Lung (tissue), 12 donors: ENCODE data around the gene SAP30. TPM values are rescaled to one million over a fixed set of nuclear protein-coding genes. Genes with fewer than 3 reads are reported as not detected.

Source experiments
- ATAC-seq: fragments of 200-7000 bp; cut with Tn5 transposase; one replicate; pipeline ENCODE4 v1.9.1; 2020; ENCODE audit warnings: moderate number of reproducible peaks; ENCODE audit not compliant: insufficient read depth, low FRiP score
- DNase-seq, 3 donors: peaks; one replicate each; pipeline ENCODE4 v3.0.0-alpha.2; 2013 to 2017
- H3K27ac ChIP-seq, 2 donors: one replicate each; pipeline ENCODE4 v1.5.1; 2013; ENCODE audit warnings: mild to moderate bottlenecking in 2 of 2, moderate library complexity in 2 of 2, control low read depth in 1 of 2, inconsistent platforms in 1 of 2, low read depth in 1 of 2, low read length in 1 of 2
- H3K27me3 ChIP-seq, 3 donors: one replicate each; pipeline ENCODE4 v1.5.1; 2013; ENCODE audit warnings: low read length in 2 of 3; ENCODE audit not compliant: control insufficient read depth in 3 of 3, insufficient read depth in 3 of 3
- H3K36me3 ChIP-seq, 4 donors: one replicate each; pipeline ENCODE4 v1.5.1; 2013; ENCODE audit warnings: low read length in 4 of 4, mild to moderate bottlenecking in 1 of 4, moderate library complexity in 1 of 4; ENCODE audit not compliant: control insufficient read depth in 4 of 4, insufficient read depth in 4 of 4
- H3K4me1 ChIP-seq, 5 donors: one replicate each; pipeline ENCODE4 v1.5.1; 2013; ENCODE audit warnings: low read length in 5 of 5, mild to moderate bottlenecking in 2 of 5, moderate library complexity in 1 of 5; ENCODE audit not compliant: control insufficient read depth in 5 of 5, insufficient read depth in 5 of 5
- H3K4me3 ChIP-seq: one replicate; pipeline ENCODE4 v1.5.1; 2013; ENCODE audit warnings: mild to moderate bottlenecking, control low read depth, moderate library complexity
- H3K9ac ChIP-seq, 2 donors: one replicate each; pipeline ENCODE4 v1.5.1; 2013; ENCODE audit warnings: low read length in 2 of 2, control low read depth in 1 of 2; ENCODE audit not compliant: insufficient read depth in 1 of 2
- H3K9me3 ChIP-seq, 4 donors: one replicate each; pipeline ENCODE4 v1.5.1; 2013; ENCODE audit warnings: low read length in 3 of 4, mild to moderate bottlenecking in 1 of 4, moderate library complexity in 1 of 4; ENCODE audit not compliant: control insufficient read depth in 4 of 4, insufficient read depth in 3 of 4
- CTCF ChIP-seq: IDR thresholded peaks from 2 replicates; pipeline ENCODE4 v1.5.1; 2012; ENCODE audit warnings: mild to moderate bottlenecking; ENCODE audit errors: control extremely low read depth, extremely low read depth
- WGBS, 2 donors: extraction: QIAGEN DNeasy Blood & Tissue Kit; methylation state at CpG; one replicate each; pipeline ENCODE4 v1.1.7; 2013; 5-methylcytosine and 5-hydroxymethylcytosine counted together
- polyA plus RNA-seq, 2 donors: library from polyadenylated mRNA; stranded (reverse); fragments of 200-250 nt; gene quantifications; one replicate each; pipeline ENCODE4 v1.2.1, GENCODE V29; 2013
- total RNA-seq, 2 donors: library from RNA; depleted of rRNA in 1 of 2; stranded (reverse); fragments of >200 nt in 1 of 2; gene quantifications; one replicate each; pipeline ENCODE4 v1.2.1, GENCODE V29; 2014 to 2021
- donor health status: control.
- donor health status: control.
- donor health status: Bipolar disorder and iron deficiency.
- donor health status: healthy.
- donor health status: DM: yes; HTN: yes; CAD: no.

SAP30 gene
- total and polyA plus RNA-seq, 4 donors = 5.1 to 25.2 (median 12.6) TPM

GRCh38 chr4:173337463-173337862 is 33.3 kb upstream of the SAP30 start:
- Histone ChIP-seq H3K36me3 (peaks cover 0 to 8% (median 2%) of the 10 kb centered on the region in 4 donors), H3K4me1 (peaks cover 0 to 22% (median under 1%) of the 10 kb centered on the region in 5 donors), H3K4me3 (no peak overlapping the region), H3K9ac (no peak overlapping the region), H3K27ac (no peak overlapping the region), H3K27me3 (no peaks in the 10 kb centered on the region), H3K9me3 (no peaks in the 10 kb centered on the region)
- DNase-seq (no peak), ATAC-seq (no peak)
- 95 to 100% methylated on average over 2 of the region's 2 CpGs for WGBS, 2 donors
- no peak for TF ChIP-seq CTCF

GRCh38 chr4:173343832-173344397 is 26.8 kb upstream of the SAP30 start:
- Histone ChIP-seq H3K27ac (peak overlapping the region in 1 of 2 donors; percentile 21), H3K9ac (no peak overlapping the region), H3K27me3 (no peaks in the 10 kb centered on the region), H3K4me3 (no peak overlapping the region), H3K4me1 (peaks cover 0 to 2% (median 0%) of the 10 kb centered on the region in 5 donors), H3K36me3 (no peaks in the 10 kb centered on the region), H3K9me3 (no peaks in the 10 kb centered on the region)
- WGBS, 2 donors = 86 to 87% methylated on average over 3 of the region's 3 CpGs
- no peak for DNase-seq
- no peak for TF ChIP-seq CTCF
- no peak for ATAC-seq

- DNase-seq (no peak), ATAC-seq (no peak)
- H3K9ac ChIP-seq = no peak overlapping the region
- no peak overlapping the region for H3K27ac ChIP-seq
- H3K9me3 ChIP-seq = no peaks in the 10 kb centered on the region
- TF ChIP-seq CTCF = no peak
- 28 to 45% methylated on average over 2 of the region's 2 CpGs for WGBS, 2 donors
- no peaks in the 10 kb centered on the region for H3K36me3 ChIP-seq
- H3K27me3 ChIP-seq = no peaks in the 10 kb centered on the region
- H3K4me3 ChIP-seq = no peak overlapping the region
- H3K4me1 ChIP-seq = peaks cover 0 to 2% (median 0%) of the 10 kb centered on the region in 5 donors
These were observed 25.1 kb upstream of the SAP30 start for GRCh38 chr4:173345648-173346047.

GRCh38 chr4:173346074-173346473 is 24.7 kb upstream of the SAP30 start:
- no peak for TF ChIP-seq CTCF
- Histone ChIP-seq H3K4me1 (peaks cover 0 to 2% (median 0%) of the 10 kb centered on the region in 5 donors), H3K27ac (no peak overlapping the region), H3K27me3 (no peaks in the 10 kb centered on the region), H3K9ac (no peak overlapping the region), H3K9me3 (no peaks in the 10 kb centered on the region), H3K4me3 (no peak overlapping the region), H3K36me3 (no peaks in the 10 kb centered on the region)
- DNase-seq (no peak), ATAC-seq (no peak)
- 79 to 86% methylated on average over 2 of the region's 2 CpGs for WGBS, 2 donors
